DOHH2 (cell line): Measurements from ENCODE around the gene ATP2A3.

Source experiments
- CTCF ChIP-seq: fragments of 200-600 bp; sonication (generic); IDR thresholded peaks from one replicate; pipeline ENCODE4 v1.5.1; 2014; ENCODE audit warnings: antibody characterized with exemption, mild to moderate bottlenecking, low read depth, low read length; ENCODE audit not compliant: poor library complexity, severe bottlenecking
- EZH2phosphoT487 ChIP-seq: fragments of 200-600 bp; sonication (generic); IDR thresholded peaks from 2 replicates; pipeline ENCODE4 v1.6.1; 2017; ENCODE audit warnings: borderline replicate concordance, mild to moderate bottlenecking, antibody characterized with exemption, low read length, moderate library complexity, mixed read lengths

DNA sequence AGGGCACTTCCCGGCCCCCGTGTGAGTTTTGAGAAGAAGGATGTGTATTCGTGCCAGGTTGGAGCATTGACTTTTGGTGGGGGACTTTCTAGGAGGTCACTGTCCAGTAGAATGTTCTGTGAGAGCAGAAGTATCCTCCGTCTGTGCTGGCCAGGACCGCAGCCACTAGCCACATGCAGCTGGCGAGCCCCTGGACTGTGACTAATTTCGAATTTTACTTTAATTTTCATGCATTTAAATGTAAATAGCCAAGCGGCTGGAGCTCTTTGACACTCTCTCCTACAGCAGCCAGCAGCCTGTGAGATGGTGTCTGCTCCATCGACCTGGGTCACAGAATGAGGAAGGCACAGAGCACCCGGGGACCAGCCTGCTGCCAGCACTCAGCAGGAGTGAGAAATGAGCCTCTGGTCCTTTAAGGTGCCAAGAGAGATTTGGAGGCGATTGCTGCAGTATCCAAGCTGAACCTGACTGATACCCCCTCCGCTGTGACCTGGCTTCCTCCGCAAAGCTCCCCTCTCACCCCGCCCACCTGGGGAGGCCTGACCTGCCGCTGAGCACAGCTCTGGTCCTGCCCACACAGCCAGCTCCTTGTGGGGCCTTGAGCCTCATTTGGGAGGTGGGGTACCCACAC is 7.8 kb downstream of the ATP2A3 start:
- no peak for TF ChIP-seq CTCF
- TF ChIP-seq EZH2phosphoT487: no peak
